Measurements from ENCODE around the gene AXL.
"Not testable (repeated sequence)": the region's sequence is repeated elsewhere in the genome, so short reads cannot be mapped to it uniquely, and the experiment has no call there.

DNA sequence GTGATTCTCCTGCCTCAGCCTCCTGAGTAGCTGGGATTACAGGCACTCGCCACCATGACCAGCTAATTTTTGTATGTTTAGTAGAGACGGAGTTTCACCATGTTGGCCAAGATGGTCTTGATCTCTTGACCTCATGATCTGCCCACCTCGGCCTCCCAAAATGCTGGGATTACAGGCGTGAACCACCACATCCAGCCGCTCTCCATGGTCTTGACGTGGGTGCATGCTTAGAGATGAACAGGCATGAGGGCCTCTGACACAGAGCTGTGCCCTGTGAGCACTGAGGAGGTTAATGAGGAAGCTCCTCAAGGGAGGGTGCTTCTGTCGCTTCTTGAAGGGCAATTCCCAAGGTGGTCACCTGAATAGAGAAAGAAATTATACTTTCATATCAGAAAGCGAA is 70.8 kb downstream of the AXL start:
- not testable (repeated sequence) for TF ChIP-seq BRCA1 (IDR thresholded peaks at IDR 0.05; ENCODE audit: low read depth, low read length); CHD2 (IDR thresholded peaks at IDR 0.05; ENCODE audit: low read length); POLR2A (IDR thresholded peaks at IDR 0.05; ENCODE audit: control extremely low read depth in 1 of 2, low read depth in 2 of 2, low read length in 2 of 2); TEAD4 (IDR thresholded peaks at IDR 0.05; ENCODE audit: low read depth, low read length); TCF12 (IDR thresholded peaks at IDR 0.05; ENCODE audit: low read depth, low read length)
- TF ChIP-seq, protein P1, sequence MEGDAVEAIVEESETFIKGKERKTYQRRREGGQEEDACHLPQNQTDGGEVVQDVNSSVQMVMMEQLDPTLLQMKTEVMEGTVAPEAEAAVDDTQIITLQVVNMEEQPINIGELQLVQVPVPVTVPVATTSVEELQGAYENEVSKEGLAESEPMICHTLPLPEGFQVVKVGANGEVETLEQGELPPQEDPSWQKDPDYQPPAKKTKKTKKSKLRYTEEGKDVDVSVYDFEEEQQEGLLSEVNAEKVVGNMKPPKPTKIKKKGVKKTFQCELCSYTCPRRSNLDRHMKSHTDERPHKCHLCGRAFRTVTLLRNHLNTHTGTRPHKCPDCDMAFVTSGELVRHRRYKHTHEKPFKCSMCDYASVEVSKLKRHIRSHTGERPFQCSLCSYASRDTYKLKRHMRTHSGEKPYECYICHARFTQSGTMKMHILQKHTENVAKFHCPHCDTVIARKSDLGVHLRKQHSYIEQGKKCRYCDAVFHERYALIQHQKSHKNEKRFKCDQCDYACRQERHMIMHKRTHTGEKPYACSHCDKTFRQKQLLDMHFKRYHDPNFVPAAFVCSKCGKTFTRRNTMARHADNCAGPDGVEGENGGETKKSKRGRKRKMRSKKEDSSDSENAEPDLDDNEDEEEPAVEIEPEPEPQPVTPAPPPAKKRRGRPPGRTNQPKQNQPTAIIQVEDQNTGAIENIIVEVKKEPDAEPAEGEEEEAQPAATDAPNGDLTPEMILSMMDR (IDR thresholded peaks at IDR 0.05; ENCODE audit: control extremely low read depth in 1 of 3, insufficient read depth in 1 of 3, low read depth in 1 of 3, low read length in 3 of 3), result not testable (repeated sequence)

All from H1 (cell line).